D721Med (cell line): ENCODE measurements around the gene BATF.

Experiments used
- DNase-seq: peaks from one replicate; pipeline ENCODE4 v3.0.0; 2011; ENCODE audit warnings: low spot score; ENCODE audit not compliant: insufficient read length
- FAIRE-seq: peaks from 2 replicates; lab custom pipeline; 2011; peaks lifted over from hg19 to GRCh38; lab: Jason Lieb, UNC
- TF ChIP-seq, protein P1 (sequence below): IDR thresholded peaks from 2 replicates; pipeline ENCODE4 v1.5.1; 2012; ENCODE audit warnings: mild to moderate bottlenecking, control low read depth; ENCODE audit not compliant: insufficient read depth; ENCODE audit errors: missing control alignments

The BATF gene

GRCh38 chr14:75551021-75551420, 28.8 kb downstream of the BATF start:
- FAIRE-seq (no peak), DNase-seq (no peak)
- TF ChIP-seq, protein P1, sequence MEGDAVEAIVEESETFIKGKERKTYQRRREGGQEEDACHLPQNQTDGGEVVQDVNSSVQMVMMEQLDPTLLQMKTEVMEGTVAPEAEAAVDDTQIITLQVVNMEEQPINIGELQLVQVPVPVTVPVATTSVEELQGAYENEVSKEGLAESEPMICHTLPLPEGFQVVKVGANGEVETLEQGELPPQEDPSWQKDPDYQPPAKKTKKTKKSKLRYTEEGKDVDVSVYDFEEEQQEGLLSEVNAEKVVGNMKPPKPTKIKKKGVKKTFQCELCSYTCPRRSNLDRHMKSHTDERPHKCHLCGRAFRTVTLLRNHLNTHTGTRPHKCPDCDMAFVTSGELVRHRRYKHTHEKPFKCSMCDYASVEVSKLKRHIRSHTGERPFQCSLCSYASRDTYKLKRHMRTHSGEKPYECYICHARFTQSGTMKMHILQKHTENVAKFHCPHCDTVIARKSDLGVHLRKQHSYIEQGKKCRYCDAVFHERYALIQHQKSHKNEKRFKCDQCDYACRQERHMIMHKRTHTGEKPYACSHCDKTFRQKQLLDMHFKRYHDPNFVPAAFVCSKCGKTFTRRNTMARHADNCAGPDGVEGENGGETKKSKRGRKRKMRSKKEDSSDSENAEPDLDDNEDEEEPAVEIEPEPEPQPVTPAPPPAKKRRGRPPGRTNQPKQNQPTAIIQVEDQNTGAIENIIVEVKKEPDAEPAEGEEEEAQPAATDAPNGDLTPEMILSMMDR, result no peak

- TF ChIP-seq, protein P1, result no peak
- DNase-seq (no peak), FAIRE-seq (no peak)
Observed at GRCh38 chr14:75553157-75553556, 30.9 kb downstream of the BATF start.

- FAIRE-seq (no peak), DNase-seq (no peak)
- TF ChIP-seq, protein P1, result no peak
Observed at GRCh38 chr14:75553761-75554364, 31.6 kb downstream of the BATF start.

DNA sequence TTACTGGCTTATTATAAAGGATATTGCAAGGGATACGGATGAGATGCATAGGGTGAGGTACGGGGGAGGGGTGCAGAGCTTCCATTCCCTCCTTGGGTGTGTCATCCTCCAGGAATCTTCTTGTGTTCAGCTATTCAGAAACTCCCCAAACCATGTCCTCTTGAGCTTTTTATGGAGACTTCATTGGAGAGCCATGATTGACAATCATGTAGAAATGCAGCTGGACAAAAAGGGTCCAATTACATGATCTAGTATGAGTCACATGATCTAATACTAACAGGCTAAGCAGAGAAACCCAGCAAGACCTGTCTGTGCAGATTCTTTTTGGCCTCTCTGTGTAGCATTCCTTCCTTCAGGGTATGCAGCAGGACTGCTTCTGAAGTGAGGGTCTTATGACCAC, 32.2 kb downstream of the BATF start:
- FAIRE-seq, result no peak

DNA sequence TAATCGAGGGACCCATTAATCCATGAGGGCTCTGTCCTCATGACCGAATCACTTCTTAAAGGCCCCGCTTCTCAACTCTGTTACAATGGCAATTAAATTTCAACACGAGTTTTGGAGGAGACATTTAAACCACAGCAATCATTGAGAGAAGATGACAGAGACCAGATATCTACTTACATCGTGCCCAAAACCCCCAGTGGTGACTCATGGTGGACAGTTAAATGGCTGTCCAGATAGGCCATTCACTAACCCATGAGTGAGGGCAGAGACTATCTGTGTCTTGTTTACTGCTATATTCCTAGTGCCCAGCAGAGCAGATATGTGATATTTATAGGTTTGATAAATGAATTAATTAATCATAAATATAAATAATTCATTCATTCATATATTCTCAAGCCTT, 36.2 kb downstream of the BATF start:
- no peak for FAIRE-seq
- no peak for DNase-seq
- TF ChIP-seq, protein P1, result no peak

More for the DNA sequence above, 32.2 kb downstream of the BATF start:
- TF ChIP-seq, protein P1, result no peak
- DNase-seq, result no peak

DNA sequence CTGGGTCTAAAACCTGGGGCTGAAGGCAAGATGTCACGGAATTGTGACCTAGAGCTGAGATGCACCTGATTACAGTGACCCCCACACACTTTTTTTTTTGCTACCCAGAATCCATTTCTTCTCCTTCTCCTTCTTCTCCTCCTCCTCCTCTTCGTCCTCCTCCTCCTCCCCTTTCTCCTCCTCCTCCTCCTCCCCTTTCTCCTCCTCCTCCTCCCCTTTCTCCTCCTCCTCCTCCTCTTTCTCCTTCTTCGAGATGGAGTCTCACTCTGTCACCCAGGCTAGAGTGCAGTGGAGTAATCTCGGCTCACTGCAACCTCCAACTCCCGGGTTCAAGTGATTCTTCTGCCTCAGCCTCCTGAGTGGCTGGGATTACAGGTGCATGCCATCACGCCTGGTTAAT, 36.8 kb downstream of the BATF start:
- TF ChIP-seq, protein P1, result no peak
- FAIRE-seq (no peak), DNase-seq (no peak)

- DNase-seq, result no peak
- no peak for FAIRE-seq
- TF ChIP-seq, protein P1, result no peak
Observed at GRCh38 chr14:75559451-75560222, 37.4 kb downstream of the BATF start.
